ENCODE data around the gene IFITM1.

GRCh38 chr11:316891-317301 is 3.1 kb downstream of the IFITM1 start:
- TF ChIP-seq CTCF (conservative IDR thresholded peaks at IDR 0.05; ENCODE audit: low read depth, low read length), result no peak
- TF ChIP-seq RFX5 (IDR thresholded peaks at IDR 0.05; ENCODE audit: low read depth, low read length), result no peak
- no peak for TF ChIP-seq POLR2A (IDR thresholded peaks at IDR 0.05; ENCODE audit: low read depth, low read length)
- TF ChIP-seq RCOR1 (IDR thresholded peaks at IDR 0.05; ENCODE audit: insufficient replicate concordance, low read length), result no peak
- no peak for TF ChIP-seq RAD21 (IDR thresholded peaks at IDR 0.05; ENCODE audit: low read length)
- TF ChIP-seq, protein P1, sequence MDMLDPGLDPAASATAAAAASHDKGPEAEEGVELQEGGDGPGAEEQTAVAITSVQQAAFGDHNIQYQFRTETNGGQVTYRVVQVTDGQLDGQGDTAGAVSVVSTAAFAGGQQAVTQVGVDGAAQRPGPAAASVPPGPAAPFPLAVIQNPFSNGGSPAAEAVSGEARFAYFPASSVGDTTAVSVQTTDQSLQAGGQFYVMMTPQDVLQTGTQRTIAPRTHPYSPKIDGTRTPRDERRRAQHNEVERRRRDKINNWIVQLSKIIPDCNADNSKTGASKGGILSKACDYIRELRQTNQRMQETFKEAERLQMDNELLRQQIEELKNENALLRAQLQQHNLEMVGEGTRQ (IDR thresholded peaks at IDR 0.05; ENCODE audit: low read depth, low read length), result no peak
- TF ChIP-seq, protein P2, sequence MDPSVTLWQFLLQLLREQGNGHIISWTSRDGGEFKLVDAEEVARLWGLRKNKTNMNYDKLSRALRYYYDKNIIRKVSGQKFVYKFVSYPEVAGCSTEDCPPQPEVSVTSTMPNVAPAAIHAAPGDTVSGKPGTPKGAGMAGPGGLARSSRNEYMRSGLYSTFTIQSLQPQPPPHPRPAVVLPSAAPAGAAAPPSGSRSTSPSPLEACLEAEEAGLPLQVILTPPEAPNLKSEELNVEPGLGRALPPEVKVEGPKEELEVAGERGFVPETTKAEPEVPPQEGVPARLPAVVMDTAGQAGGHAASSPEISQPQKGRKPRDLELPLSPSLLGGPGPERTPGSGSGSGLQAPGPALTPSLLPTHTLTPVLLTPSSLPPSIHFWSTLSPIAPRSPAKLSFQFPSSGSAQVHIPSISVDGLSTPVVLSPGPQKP (IDR thresholded peaks at IDR 0.05; ENCODE audit: borderline replicate concordance, low read depth, low read length), result no peak
- no peak for TF ChIP-seq SMC3 (IDR thresholded peaks at IDR 0.05; ENCODE audit: low read depth, low read length)
- no peak for TF ChIP-seq CEBPB (IDR thresholded peaks at IDR 0.05; ENCODE audit: low read depth, low read length)
- no peak for TF ChIP-seq CHD1 (IDR thresholded peaks at IDR 0.05; ENCODE audit: low read depth, low read length)
- TF ChIP-seq NFE2L2 (IDR thresholded peaks at IDR 0.05; ENCODE audit: low read depth, low read length), result no peak
- TF ChIP-seq BHLHE40 (IDR thresholded peaks at IDR 0.05; ENCODE audit: low read depth, low read length), result no peak

Data from IMR-90 (cell line).